Erythroblast (primary cell): ENCODE results near the gene RNPC3.

Experiments
- GATA1 ChIP-seq: IDR thresholded peaks from 2 replicates; pipeline ENCODE4 v1.6.1; 2011; ENCODE audit warnings: low read depth, mild to moderate bottlenecking, control low read depth, low read length, moderate library complexity
- POLR2A ChIP-seq: IDR thresholded peaks from 2 replicates; pipeline ENCODE4 v1.6.1; 2011; ENCODE audit warnings: mild to moderate bottlenecking, low read length

GRCh38 chr1:103516283-103516682 lies 9.2 kb upstream of the RNPC3 start:
- TF ChIP-seq POLR2A = no peak
- TF ChIP-seq GATA1 = no peak
